Breast epithelium (tissue), 3 donors: ENCODE data around the gene ZNF862.

Source experiments
- POLR2A ChIP-seq: fragments of 450-650 bp; IDR thresholded peaks from one replicate; pipeline ENCODE4 v1.6.1; 2016; ENCODE audit warnings: antibody characterized with exemption, mild to moderate bottlenecking, moderate library complexity
- TF ChIP-seq, protein P1 (sequence below), 3 donors: fragments of 450-650 bp; IDR thresholded peaks; one replicate each; pipeline ENCODE4 v1.5.1; 2016 to 2017; ENCODE audit warnings: antibody characterized with exemption in 3 of 3, mild to moderate bottlenecking in 3 of 3, moderate library complexity in 3 of 3

DNA sequence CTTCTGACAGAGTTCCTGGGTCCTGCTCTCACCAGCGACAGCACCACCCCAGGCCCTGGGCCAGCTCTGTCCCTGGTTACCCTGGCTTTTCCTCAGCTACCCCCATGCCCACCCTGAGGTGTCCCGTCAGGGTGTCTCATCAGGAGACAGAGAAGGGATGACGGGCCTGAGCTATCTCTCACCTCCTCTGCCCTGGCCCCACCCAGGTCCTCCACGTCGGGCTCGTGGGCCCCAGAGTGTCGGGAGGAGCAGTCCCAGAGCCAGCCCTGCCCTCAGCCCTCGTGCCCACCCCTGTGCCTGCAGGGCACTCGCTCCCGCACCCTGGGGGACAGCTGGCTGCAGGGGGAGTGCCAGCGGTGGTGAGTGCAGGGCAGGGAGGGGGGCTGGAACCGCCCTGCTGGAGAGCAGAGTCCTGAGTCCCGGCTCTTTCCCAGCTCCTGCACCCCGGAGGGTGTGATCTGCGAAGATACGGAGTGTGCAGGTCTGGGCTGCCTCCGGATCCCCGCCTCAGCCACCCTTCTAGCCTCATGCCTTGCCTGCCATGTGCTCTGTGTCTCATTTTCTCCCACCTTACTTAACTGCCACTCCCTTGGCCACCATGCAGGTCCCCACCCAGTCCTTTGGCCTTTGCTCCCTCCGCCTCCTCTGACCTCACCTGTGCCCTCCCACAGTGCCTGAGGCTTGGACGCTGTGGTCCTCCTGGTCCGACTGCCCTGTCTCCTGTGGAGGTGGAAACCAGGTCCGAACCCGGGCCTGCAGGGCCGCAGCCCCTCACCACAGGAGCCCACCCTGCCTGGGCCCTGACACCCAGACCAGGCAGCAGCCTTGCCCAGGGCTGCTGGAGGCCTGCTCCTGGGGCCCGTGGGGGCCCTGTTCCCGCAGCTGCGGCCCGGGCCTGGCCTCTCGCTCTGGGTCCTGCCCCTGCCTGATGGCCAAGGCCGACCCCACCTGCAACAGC lies 16.7 kb upstream of the ZNF862 start:
- TF ChIP-seq, protein P1, sequence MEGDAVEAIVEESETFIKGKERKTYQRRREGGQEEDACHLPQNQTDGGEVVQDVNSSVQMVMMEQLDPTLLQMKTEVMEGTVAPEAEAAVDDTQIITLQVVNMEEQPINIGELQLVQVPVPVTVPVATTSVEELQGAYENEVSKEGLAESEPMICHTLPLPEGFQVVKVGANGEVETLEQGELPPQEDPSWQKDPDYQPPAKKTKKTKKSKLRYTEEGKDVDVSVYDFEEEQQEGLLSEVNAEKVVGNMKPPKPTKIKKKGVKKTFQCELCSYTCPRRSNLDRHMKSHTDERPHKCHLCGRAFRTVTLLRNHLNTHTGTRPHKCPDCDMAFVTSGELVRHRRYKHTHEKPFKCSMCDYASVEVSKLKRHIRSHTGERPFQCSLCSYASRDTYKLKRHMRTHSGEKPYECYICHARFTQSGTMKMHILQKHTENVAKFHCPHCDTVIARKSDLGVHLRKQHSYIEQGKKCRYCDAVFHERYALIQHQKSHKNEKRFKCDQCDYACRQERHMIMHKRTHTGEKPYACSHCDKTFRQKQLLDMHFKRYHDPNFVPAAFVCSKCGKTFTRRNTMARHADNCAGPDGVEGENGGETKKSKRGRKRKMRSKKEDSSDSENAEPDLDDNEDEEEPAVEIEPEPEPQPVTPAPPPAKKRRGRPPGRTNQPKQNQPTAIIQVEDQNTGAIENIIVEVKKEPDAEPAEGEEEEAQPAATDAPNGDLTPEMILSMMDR (IDR thresholded peaks at IDR 0.05), result no peak
- no peak for TF ChIP-seq POLR2A
